22Rv1 (cell line): ENCODE results near the gene TTLL5.

Experiments used
- ZFX ChIP-seq: fragments of 450-650 bp; IDR thresholded peaks from 2 replicates; pipeline ENCODE4 v1.6.1; 2017; ENCODE audit warnings: antibody characterized with exemption, borderline replicate concordance
- TF ChIP-seq, protein P1 (sequence below): fragments of 450-650 bp; IDR thresholded peaks from 2 replicates; pipeline ENCODE4 v1.5.1; 2017; ENCODE audit warnings: mild to moderate bottlenecking

DNA sequence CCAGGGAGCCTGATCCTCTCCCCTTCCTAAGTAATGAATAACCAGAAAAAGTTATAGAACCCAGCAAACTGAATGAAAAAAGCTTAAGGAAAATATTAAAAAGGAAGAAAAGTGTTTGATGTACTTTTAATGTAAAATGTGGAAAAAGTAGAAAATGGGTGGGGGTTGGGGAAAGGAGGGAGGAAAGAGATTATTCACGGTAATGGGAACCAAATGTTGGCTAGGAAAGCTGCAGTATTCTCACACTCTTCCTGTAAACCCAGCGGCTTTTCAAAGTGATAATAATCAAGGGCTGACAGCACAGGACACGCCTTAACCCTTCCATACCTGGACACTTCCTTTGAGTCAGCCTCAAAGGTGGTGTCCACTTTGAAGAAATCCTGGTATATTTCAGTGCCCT lies 181.5 kb downstream of the TTLL5 start:
- TF ChIP-seq, protein P1, sequence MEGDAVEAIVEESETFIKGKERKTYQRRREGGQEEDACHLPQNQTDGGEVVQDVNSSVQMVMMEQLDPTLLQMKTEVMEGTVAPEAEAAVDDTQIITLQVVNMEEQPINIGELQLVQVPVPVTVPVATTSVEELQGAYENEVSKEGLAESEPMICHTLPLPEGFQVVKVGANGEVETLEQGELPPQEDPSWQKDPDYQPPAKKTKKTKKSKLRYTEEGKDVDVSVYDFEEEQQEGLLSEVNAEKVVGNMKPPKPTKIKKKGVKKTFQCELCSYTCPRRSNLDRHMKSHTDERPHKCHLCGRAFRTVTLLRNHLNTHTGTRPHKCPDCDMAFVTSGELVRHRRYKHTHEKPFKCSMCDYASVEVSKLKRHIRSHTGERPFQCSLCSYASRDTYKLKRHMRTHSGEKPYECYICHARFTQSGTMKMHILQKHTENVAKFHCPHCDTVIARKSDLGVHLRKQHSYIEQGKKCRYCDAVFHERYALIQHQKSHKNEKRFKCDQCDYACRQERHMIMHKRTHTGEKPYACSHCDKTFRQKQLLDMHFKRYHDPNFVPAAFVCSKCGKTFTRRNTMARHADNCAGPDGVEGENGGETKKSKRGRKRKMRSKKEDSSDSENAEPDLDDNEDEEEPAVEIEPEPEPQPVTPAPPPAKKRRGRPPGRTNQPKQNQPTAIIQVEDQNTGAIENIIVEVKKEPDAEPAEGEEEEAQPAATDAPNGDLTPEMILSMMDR: no peak
- no peak for TF ChIP-seq ZFX
